ENCODE results near the gene TENM4. TPM values are rescaled to one million over a fixed set of nuclear protein-coding genes. Genes with fewer than 3 reads are reported as not detected.
"Not testable (repeated sequence)": the region's sequence is repeated elsewhere in the genome, so short reads cannot be mapped to it uniquely, and the experiment has no call there.

TENM4 gene
- polyA plus RNA-seq, 1 donor from 2014 or later, result not detected

DNA sequence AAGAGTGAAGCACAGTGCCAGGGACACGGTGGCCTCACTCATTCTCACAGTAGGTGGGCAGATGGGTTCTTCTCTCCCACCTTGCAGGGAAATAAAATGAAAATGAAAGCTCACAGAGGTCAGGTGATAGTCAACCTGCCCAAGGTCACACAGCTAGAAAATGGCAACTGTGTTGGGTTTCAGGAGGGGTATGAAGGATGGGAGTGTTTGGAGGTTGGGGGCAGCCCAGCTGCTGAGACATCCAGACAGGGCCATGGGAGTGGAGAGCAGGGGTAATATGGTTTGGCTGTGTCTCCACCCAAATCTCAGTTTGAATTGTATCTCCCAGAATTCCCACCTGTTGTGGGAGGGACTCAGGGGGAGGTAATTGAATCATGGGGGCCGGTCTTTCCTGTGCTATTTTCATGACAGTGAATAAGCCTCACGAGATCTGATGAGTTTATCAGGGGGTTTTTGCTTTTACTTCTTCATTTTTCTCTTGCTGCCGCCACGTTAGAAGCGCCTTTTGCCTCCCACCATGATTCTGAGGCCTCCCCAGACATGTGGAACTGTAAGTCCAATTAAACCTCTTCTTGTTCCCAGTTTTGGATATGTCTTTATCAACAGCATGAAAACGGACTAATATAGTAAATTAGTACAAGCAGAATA lies 247.0 kb downstream of the TENM4 start:
- Mint-ChIP-seq H3K4me3 (peak overlapping the region in 1 of 4 donors; percentile 76), H3K36me3 (peaks cover 3% of the 10 kb centered on the region), H3K27ac (no peak overlapping the region), H3K9me3 (peaks cover 0 to 4% (median 0%) of the 10 kb centered on the region in 3 donors), H3K4me1 (no peaks in the 10 kb centered on the region), H3K27me3 (no peaks in the 10 kb centered on the region)

DNA sequence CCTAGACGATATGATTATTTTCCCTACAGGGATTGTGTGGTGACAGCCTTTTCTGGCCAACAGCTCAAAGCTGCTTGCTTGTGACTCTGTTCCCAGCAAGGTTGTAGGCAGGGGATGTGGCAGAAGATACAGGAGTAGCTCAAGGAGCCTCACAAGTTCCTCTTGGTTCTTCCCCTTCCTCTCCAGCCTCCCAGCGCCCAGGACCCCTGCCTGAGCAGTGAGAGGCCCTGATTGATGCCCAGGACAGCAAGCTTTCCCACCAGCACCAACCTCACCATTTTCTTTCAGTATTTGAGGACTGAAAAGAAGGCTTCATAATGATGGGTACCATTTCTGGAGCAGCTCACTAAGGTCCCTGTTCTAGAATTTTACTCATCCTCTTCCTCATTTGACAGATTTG lies 248.0 kb downstream of the TENM4 start:
- Mint-ChIP-seq H3K27ac (no peak overlapping the region), H3K4me3 (no peak overlapping the region), H3K9me3 (peaks cover 0 to 4% (median 0%) of the 10 kb centered on the region in 3 donors), H3K27me3 (no peaks in the 10 kb centered on the region), H3K36me3 (peaks cover 3% of the 10 kb centered on the region), H3K4me1 (no peaks in the 10 kb centered on the region)

DNA sequence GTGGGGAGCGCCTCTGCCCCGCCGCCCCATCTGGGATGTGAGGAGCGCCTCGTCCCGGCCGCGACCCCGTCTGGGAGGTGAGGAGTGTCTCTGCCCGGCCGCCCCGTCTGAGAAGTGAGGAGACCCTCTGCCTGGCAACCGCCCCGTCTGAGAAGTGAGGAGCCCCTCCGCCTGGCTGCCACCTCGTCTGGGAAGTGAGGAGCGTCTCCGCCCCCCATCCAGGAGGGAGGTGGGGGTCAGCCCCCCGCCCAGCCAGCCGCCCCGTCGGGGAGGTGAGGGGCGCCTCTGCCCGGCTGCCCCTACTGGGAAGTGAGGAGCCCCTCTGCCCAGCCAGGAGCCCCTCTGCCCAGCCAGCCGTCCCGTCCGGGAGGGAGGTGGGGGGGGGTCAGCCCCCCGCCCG lies 249.1 kb downstream of the TENM4 start:
- H3K4me1 Mint-ChIP-seq, H3K36me3 Mint-ChIP-seq, H3K9me3 Mint-ChIP-seq, H3K27ac Mint-ChIP-seq, H3K27me3 Mint-ChIP-seq, H3K4me3 Mint-ChIP-seq: not testable (repeated sequence)

DNA sequence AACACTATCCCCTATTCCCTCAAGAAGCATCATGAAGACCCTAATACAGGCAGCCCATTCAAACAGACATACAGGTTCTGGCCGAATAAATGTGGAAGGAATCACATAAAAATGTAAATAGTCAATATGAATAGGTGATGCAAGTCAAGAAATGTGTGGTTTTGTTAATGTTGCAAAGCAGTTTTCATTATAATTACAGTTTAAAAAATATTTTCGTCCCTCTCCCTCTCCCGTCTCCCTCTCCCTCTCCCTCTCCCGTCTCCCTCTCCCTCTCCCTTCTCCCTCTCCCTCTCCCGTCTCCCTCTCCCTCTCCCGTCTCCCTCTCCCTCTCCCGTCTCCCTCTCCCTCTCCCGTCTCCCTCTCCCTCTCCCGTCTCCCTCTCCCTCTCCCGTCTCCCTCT lies 250.3 kb downstream of the TENM4 start:
- not testable (repeated sequence) for H3K36me3 Mint-ChIP-seq, H3K27ac Mint-ChIP-seq, H3K9me3 Mint-ChIP-seq, H3K4me3 Mint-ChIP-seq, H3K4me1 Mint-ChIP-seq, H3K27me3 Mint-ChIP-seq

DNA sequence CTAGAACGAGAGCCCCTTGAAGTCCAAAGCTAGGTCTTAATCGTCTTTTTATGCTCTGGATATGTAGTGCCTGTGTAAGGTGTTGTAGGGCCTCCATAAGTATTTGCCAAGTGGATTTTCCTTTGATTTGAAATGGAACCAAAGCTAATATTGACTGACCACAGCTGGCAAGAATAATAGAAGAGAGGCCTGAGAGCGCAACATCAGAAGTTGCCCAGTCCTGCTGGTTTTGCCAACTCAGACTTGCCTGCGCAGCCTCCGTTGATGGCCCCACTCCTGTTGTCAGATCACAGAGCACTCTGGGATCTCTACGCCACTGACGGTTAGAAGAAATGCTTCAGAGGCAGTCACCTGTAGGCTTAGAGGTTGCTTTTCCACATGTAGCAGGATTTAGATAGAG lies 251.2 kb downstream of the TENM4 start:
- Mint-ChIP-seq H3K4me3 (no peak overlapping the region), H3K27ac (no peak overlapping the region), H3K9me3 (peaks cover 0 to 3% (median 0%) of the 10 kb centered on the region in 3 donors), H3K4me1 (no peaks in the 10 kb centered on the region), H3K36me3 (peaks cover 3% of the 10 kb centered on the region), H3K27me3 (no peaks in the 10 kb centered on the region)

GRCh38 chr11:79189055-79189454 lies 251.8 kb downstream of the TENM4 start:
- Mint-ChIP-seq H3K36me3 (peaks cover 3% of the 10 kb centered on the region), H3K4me1 (no peaks in the 10 kb centered on the region), H3K27me3 (no peaks in the 10 kb centered on the region)

DNA sequence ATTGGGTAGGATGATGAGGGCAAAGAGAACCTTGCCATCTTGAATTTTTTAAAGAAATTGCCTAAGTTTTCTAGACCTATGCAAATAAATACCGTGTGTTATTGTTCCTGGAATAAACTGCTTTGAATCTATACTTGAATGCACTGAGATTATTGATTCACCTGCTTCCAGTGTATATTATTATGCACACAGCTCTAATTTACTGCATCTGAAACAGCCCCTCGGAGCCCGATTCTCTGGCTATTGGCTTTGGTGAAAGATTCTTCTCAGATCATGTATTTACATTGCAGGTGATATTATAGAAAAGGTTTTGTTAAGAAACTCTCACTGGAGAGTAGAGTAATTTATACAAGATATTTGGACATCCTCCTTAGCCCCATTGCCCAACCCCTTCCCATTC lies 254.2 kb downstream of the TENM4 start:
- H3K27ac Mint-ChIP-seq, result no peak overlapping the region
- peaks cover 0 to 3% (median 0%) of the 10 kb centered on the region in 3 donors for H3K9me3 Mint-ChIP-seq
- H3K36me3 Mint-ChIP-seq, result no peaks in the 10 kb centered on the region
- no peaks in the 10 kb centered on the region for H3K4me1 Mint-ChIP-seq
- no peak overlapping the region for H3K4me3 Mint-ChIP-seq
- peaks cover 4% of the 10 kb centered on the region for H3K27me3 Mint-ChIP-seq

More at GRCh38 chr11:79189055-79189454, 251.8 kb downstream of the TENM4 start:
- Mint-ChIP-seq H3K9me3 (peaks cover 0 to 3% (median 0%) of the 10 kb centered on the region in 3 donors), H3K4me3 (no peak overlapping the region), H3K27ac (no peak overlapping the region)

DNA sequence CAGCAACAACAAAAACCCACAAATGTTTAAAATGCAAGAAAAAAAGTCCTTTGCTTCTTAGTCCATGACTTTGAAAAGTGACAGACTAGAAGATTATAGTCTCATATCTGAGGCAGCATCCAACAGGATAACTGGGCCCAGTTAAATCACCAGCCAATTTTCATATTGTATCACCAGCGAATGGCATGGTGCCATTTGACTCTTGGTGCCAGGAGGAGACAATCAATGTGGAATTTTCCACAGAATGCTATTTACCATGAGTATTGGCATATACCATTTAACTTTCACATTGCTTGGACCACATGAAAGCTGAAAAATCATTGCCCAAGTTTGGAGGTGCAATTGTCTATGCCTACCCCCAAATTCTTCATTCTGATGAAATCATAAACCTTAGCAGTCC lies 255.5 kb downstream of the TENM4 start:
- Mint-ChIP-seq H3K4me3 (no peak overlapping the region), H3K9me3 (peaks cover 0 to 3% (median 3%) of the 10 kb centered on the region in 3 donors), H3K36me3 (no peaks in the 10 kb centered on the region), H3K27me3 (peaks cover 4% of the 10 kb centered on the region), H3K4me1 (no peaks in the 10 kb centered on the region), H3K27ac (no peak overlapping the region)

- H3K27me3 Mint-ChIP-seq, result peaks cover 4% of the 10 kb centered on the region
- H3K36me3 Mint-ChIP-seq, result no peaks in the 10 kb centered on the region
- H3K9me3 Mint-ChIP-seq, result peaks cover 0 to 3% (median 3%) of the 10 kb centered on the region in 3 donors
- H3K27ac Mint-ChIP-seq, result no peak overlapping the region
- H3K4me1 Mint-ChIP-seq, result no peaks in the 10 kb centered on the region
- no peak overlapping the region for H3K4me3 Mint-ChIP-seq
Measured at GRCh38 chr11:79184285-79184684, 256.5 kb downstream of the TENM4 start.

- H3K9me3 Mint-ChIP-seq, result peaks cover 3 to 4% (median 3%) of the 10 kb centered on the region in 3 donors
- no peaks in the 10 kb centered on the region for H3K36me3 Mint-ChIP-seq
- peaks cover 8% of the 10 kb centered on the region for H3K27me3 Mint-ChIP-seq
- H3K4me1 Mint-ChIP-seq, result no peaks in the 10 kb centered on the region
- no peak overlapping the region for H3K4me3 Mint-ChIP-seq
- H3K27ac Mint-ChIP-seq, result no peak overlapping the region
Measured at GRCh38 chr11:79182794-79183193, 258.0 kb downstream of the TENM4 start.

- no peak overlapping the region for H3K27ac Mint-ChIP-seq
- H3K27me3 Mint-ChIP-seq, result peaks cover 12% of the 10 kb centered on the region
Measured at GRCh38 chr11:79179087-79179486, 261.7 kb downstream of the TENM4 start.

DNA sequence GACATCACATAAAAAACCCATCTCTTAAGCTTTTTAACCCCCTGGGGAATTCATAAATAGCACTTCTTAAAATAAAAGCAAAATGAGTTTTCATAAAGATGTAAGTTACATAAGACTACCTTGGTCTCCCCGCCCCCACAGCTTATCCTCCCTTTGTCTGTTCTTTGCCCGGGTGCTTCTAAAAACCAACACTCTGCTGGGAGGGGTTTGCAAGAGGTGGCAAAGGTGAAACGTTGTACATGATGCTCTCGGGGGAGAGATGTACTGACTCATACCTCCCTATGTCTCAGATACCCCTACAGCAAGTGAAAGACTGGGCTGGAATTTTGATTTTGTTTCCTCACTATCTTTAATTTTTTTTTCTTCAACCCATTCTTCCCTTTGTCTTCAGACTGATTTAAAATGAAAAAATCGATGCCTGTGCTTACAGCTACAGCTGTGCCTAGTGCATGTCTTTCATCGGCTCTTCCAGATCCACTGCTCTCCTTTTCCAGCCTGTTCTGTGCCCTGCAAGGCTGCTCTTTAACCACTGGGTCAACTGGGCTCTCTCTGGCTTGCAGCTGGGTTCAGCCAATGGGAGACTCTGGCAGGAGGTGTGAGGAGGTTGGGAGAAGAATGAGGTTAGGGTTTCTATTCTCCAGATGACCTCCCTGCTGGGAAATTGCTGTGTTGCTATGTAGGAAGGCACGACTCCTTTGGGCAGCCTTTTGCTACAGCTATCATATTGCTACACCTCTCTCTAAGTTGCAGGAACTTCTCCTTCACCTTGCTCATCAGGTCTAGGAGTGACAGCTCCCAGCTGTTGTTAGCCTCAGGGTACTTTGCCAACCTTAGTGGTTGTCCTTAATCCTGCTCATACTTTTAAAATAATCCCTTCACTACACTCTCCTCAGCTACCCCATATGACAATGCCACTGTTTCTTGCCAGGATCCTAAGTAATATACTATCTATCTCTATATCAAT lies 266.5 kb downstream of the TENM4 start:
- peaks cover 8% of the 10 kb centered on the region for H3K27me3 Mint-ChIP-seq
- no peak overlapping the region for H3K4me3 Mint-ChIP-seq
- H3K27ac Mint-ChIP-seq, result peak overlapping the region in 1 of 3 donors; percentile 11
- H3K4me1 Mint-ChIP-seq, result peaks cover 0 to 3% (median 0%) of the 10 kb centered on the region in 3 donors
- no peaks in the 10 kb centered on the region for H3K36me3 Mint-ChIP-seq
- H3K9me3 Mint-ChIP-seq, result peaks cover 0 to 6% (median 0%) of the 10 kb centered on the region in 3 donors

More at GRCh38 chr11:79179087-79179486, 261.7 kb downstream of the TENM4 start:
- H3K9me3 Mint-ChIP-seq, result peaks cover 3 to 6% (median 3%) of the 10 kb centered on the region in 3 donors
- no peak overlapping the region for H3K4me3 Mint-ChIP-seq
- H3K36me3 Mint-ChIP-seq, result no peaks in the 10 kb centered on the region
- H3K4me1 Mint-ChIP-seq, result no peaks in the 10 kb centered on the region

- Mint-ChIP-seq H3K27ac (peak overlapping the region in 1 of 3 donors; percentile 11), H3K4me1 (peaks cover 0 to 3% (median 0%) of the 10 kb centered on the region in 3 donors)
Measured at GRCh38 chr11:79173615-79174014, 267.2 kb downstream of the TENM4 start.

GRCh38 chr11:79170321-79170720 lies 270.5 kb downstream of the TENM4 start:
- Mint-ChIP-seq H3K4me1 (peaks cover 0 to 3% (median 0%) of the 10 kb centered on the region in 3 donors), H3K36me3 (no peaks in the 10 kb centered on the region), H3K9me3 (no peaks in the 10 kb centered on the region), H3K27me3 (peaks cover 2% of the 10 kb centered on the region), H3K4me3 (no peak overlapping the region), H3K27ac (no peak overlapping the region)

More at GRCh38 chr11:79173615-79174014, 267.2 kb downstream of the TENM4 start:
- Mint-ChIP-seq H3K4me3 (no peak overlapping the region), H3K36me3 (no peaks in the 10 kb centered on the region), H3K9me3 (peaks cover 0 to 6% (median 0%) of the 10 kb centered on the region in 3 donors), H3K27me3 (peaks cover 8% of the 10 kb centered on the region)

DNA sequence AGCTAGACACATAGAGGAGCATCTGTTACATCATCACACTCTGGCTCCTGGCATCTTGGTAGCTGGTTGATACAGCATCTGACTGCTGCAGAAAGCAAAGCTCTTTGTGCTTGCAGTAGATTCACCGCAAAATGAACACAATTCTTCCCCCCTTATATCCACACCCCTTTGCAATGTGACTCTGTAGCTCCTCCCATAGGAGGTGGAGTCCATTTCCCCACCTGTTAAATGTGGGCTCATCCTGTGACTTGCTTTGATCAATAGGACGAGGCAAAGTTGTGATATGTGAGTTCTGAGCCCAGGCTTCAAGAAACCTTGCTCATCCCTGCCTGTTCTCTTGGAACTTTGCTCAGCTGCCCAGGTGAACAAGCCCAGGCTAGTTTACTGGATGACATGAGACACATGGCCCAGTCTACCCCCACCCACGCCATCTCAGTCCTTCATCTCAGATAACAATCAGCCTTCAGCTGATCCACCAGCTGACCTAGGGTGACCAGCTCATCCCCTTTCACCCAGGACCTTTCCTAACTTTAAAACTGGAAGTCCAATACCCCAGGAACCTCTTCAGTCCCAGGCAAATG lies 272.2 kb downstream of the TENM4 start:
- peaks cover 0 to 2% (median 0%) of the 10 kb centered on the region in 3 donors for H3K4me1 Mint-ChIP-seq
- H3K27me3 Mint-ChIP-seq, result peaks cover 2% of the 10 kb centered on the region
- H3K36me3 Mint-ChIP-seq, result no peaks in the 10 kb centered on the region
- H3K4me3 Mint-ChIP-seq, result no peak overlapping the region
- no peak overlapping the region for H3K27ac Mint-ChIP-seq
- no peaks in the 10 kb centered on the region for H3K9me3 Mint-ChIP-seq

Data from IgD-negative memory B cell (primary cell).